ENCODE measurements around the gene OSBPL9. TPM values are rescaled to one million over a fixed set of nuclear protein-coding genes. Genes with fewer than 3 reads are reported as not detected.

The OSBPL9 gene
- polyA plus RNA-seq, 1 experiment: 69.6 TPM

GRCh38 chr1:51716746-51717145 is 99.9 kb downstream of the OSBPL9 start:
- Histone ChIP-seq H3K27ac (ENCODE audit: low read depth, low read length) (no peak overlapping the region), H3K4me3 (ENCODE audit: low read depth, low read length) (no peak overlapping the region), H3K27me3 (ENCODE audit: control insufficient read depth, insufficient read depth, low read length) (no peaks in the 10 kb centered on the region), H3K9me3 (ENCODE audit: control insufficient read depth, insufficient read depth, low read length) (no peaks in the 10 kb centered on the region; the same call in 1 of the 2 replicates)
- POLR2A ChIA-PET: no interaction called here
- CTCF ChIA-PET: no interaction called here
- no peak for DNase-seq (ENCODE audit: low read depth, low spot score)
- no peak for TF ChIP-seq CTCF (IDR thresholded peaks at IDR 0.05; ENCODE audit: low read depth, low read length)

- no peak overlapping the region for H3K4me3 ChIP-seq (ENCODE audit: low read depth, low read length)
- POLR2A ChIA-PET: no interaction called here
- no peak for DNase-seq (ENCODE audit: low read depth, low spot score)
- no peaks in the 10 kb centered on the region for H3K9me3 ChIP-seq (ENCODE audit: control insufficient read depth, insufficient read depth, low read length)
- no peaks in the 10 kb centered on the region for H3K27me3 ChIP-seq (ENCODE audit: control insufficient read depth, insufficient read depth, low read length)
- CTCF ChIA-PET: no interaction called here
- no peak overlapping the region for H3K27ac ChIP-seq (ENCODE audit: low read depth, low read length)
- TF ChIP-seq CTCF (IDR thresholded peaks at IDR 0.05; ENCODE audit: low read depth, low read length): no peak
These were observed 101.0 kb downstream of the OSBPL9 start for GRCh38 chr1:51717842-51718241.

GRCh38 chr1:51719146-51719545 is 102.3 kb downstream of the OSBPL9 start:
- H3K27ac ChIP-seq (ENCODE audit: low read depth, low read length): no peak overlapping the region
- no peak for DNase-seq (ENCODE audit: low read depth, low spot score)
- H3K27me3 ChIP-seq (ENCODE audit: control insufficient read depth, insufficient read depth, low read length): no peaks in the 10 kb centered on the region
- no peaks in the 10 kb centered on the region for H3K9me3 ChIP-seq (ENCODE audit: control insufficient read depth, insufficient read depth, low read length)
- ChIA-PET POLR2A (no interaction called here), CTCF (interaction anchor here (0.9 to 1.2 kb wide), 3 partner anchors 10 to 50 kb away, joined by 3 to 4 read pairs (median 3); no protein-coding TSS in a partner anchor)
- H3K4me3 ChIP-seq (ENCODE audit: low read depth, low read length): no peak overlapping the region
- no peak for TF ChIP-seq CTCF (IDR thresholded peaks at IDR 0.05; ENCODE audit: low read depth, low read length)

- Histone ChIP-seq H3K9me3 (ENCODE audit: control insufficient read depth, insufficient read depth, low read length) (no peaks in the 10 kb centered on the region; the same call in 1 of the 2 replicates), H3K27ac (ENCODE audit: low read depth, low read length) (no peak overlapping the region), H3K27me3 (ENCODE audit: control insufficient read depth, insufficient read depth, low read length) (no peaks in the 10 kb centered on the region), H3K4me3 (ENCODE audit: low read depth, low read length) (no peak overlapping the region)
- TF ChIP-seq CTCF (IDR thresholded peaks at IDR 0.05; ENCODE audit: low read depth, low read length): no peak
- POLR2A ChIA-PET: no interaction called here
- no peak for DNase-seq (ENCODE audit: low read depth, low spot score)
- CTCF ChIA-PET: interaction anchor here (0.9 to 1.2 kb wide), 2 partner anchors 28 to 33 kb away, joined by 3 read pairs; no protein-coding TSS in a partner anchor
These were observed 107.9 kb downstream of the OSBPL9 start for GRCh38 chr1:51724797-51725196.

- no peak for DNase-seq (ENCODE audit: low read depth, low spot score)
- no peak overlapping the region for H3K27ac ChIP-seq (ENCODE audit: low read depth, low read length)
- H3K9me3 ChIP-seq (ENCODE audit: control insufficient read depth, insufficient read depth, low read length): no peaks in the 10 kb centered on the region; the same call in 1 of the 2 replicates
- TF ChIP-seq CTCF (IDR thresholded peaks at IDR 0.05; ENCODE audit: low read depth, low read length): no peak
- H3K4me3 ChIP-seq (ENCODE audit: low read depth, low read length): no peak overlapping the region
- H3K27me3 ChIP-seq (ENCODE audit: control insufficient read depth, insufficient read depth, low read length): no peaks in the 10 kb centered on the region
- ChIA-PET CTCF (no interaction called here), POLR2A (no interaction called here)
These were observed 109.2 kb downstream of the OSBPL9 start for GRCh38 chr1:51726051-51726450.
